Measurements from ENCODE around the gene ABTB1. TPM values are rescaled to one million over a fixed set of nuclear protein-coding genes. Genes with fewer than 3 reads are reported as not detected.
A peak's percentile ranks its signal among the peaks of the same experiment; 100 is the strongest.

ABTB1 gene
- total and polyA plus RNA-seq, 5 donors from 2014 or later, result 120 to 130 (median 123) TPM

DNA sequence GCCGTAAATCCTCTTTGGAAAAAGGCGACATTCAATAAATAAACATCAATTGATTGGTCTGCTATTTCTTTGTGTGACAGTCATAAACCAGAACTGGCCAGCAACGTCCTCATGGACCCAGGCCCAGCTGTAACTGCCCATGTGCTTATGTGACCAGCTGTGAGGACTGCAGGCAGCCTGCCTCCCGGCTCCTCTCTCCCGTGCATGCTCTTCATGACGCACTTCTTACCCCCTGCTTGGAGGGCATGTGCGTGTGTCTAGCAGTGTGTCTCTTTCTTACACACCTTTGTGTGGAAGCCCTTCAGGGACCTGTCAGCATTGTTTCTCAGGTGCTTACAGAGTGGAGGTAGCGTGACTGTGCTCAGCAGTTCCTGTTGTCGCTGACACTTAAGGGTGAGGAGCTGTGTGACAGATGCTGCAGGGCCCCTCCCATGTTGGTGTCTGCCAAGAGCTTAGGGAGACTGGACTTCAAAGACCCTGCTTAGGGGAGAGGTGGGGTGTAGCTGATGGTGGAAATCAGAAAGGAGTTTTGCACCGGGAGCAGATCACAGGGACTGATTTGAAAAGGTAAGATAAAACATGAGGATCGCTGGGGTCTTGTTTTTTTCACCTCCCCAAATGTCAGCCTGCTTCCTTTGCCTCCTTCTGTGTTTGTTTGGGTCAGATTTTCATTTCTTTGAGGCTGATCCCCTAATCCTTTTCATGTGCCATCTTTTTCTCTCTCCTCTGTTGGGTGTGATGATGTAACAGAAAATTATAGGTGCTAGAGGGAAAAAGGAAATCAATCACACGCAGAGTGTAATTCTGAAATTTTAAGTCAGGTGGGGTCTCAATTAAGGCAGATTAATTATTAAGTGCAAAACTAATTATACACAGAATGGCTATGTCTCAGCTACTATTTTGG, 41.7 kb upstream of the ABTB1 start:
- H3K36me3 ChIP-seq (ENCODE audit: control insufficient read depth, insufficient read depth, low read length), result no peaks in the 10 kb centered on the region
- peak overlapping the region; percentile 28 to 93 (median 82) for H3K4me3 Mint-ChIP-seq
- H3K4me1 ChIP-seq (ENCODE audit: control insufficient read depth, insufficient read depth, low read length, poor library complexity, severe bottlenecking), result peaks cover 13% of the 10 kb centered on the region
- peaks cover 0 to 28% (median 22%) of the 10 kb centered on the region in 4 donors for H3K4me1 Mint-ChIP-seq
- peaks cover 0 to 3% (median 1%) of the 10 kb centered on the region in 7 donors for H3K9me3 Mint-ChIP-seq
- H3K27me3 ChIP-seq (ENCODE audit: control insufficient read depth, insufficient read depth, low read length), result peaks cover 29% of the 10 kb centered on the region
- peaks cover 54% of the 10 kb centered on the region for H3K27me3 Mint-ChIP-seq
- no peak overlapping the region for H3K27ac ChIP-seq (ENCODE audit: insufficient read depth, low read length, poor library complexity, severe bottlenecking)
- H3K9me3 ChIP-seq (ENCODE audit: control insufficient read depth in 2 of 2, low read length in 2 of 2), result no peaks in the 10 kb centered on the region
- DNase-seq (peak in 1 of 3 donors; percentile 34), ATAC-seq (ENCODE audit: low read depth in 2 of 2) (no peak)
- no peaks in the 10 kb centered on the region for H3K36me3 Mint-ChIP-seq
- no peak overlapping the region for H3K4me3 ChIP-seq (ENCODE audit: low read depth, low read length)
- peak overlapping the region in 1 of 3 donors; percentile 45 for H3K27ac Mint-ChIP-seq

DNA sequence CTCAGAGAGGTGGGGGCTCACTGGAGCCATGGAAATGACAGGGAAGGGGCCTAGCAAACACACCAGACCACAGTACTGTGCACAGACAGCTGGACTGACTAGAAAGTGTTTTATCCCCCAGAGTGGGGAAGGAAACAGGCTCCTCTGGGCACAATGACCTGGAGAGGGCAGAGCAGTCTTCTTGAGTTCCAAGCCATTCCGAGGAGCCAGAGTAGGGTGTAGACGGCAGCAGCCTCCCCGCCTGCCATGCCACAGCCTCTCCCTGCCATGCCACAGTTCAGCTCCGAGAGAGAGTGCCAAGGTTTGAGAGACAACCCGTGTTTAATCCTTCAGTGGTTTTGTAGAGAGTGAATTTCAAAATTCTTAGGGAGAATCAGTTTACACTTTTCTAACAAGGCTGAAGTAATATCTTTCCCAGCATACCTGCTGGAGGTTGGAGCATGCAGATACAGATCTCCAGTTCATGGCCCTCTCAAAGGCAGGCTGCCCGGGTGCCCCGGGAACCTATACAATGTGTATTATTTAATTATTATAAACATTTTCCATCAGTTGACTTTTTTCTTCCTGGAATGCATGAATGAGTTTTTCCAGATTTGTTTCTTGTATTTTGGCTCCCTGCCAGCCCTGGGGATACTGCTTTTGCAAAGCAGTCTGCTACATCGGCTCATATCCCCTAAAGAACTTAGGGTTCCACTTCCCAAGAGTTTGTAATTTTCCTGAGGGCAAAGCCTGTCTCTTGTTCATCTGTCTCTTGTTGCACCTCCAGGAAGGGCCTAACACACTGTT, 40.5 kb upstream of the ABTB1 start:
- peaks cover 53% of the 10 kb centered on the region for H3K27me3 Mint-ChIP-seq
- H3K36me3 ChIP-seq (ENCODE audit: control insufficient read depth, insufficient read depth, low read length), result no peaks in the 10 kb centered on the region
- H3K4me1 Mint-ChIP-seq, result peaks cover 0 to 26% (median 19%) of the 10 kb centered on the region in 4 donors

DNA sequence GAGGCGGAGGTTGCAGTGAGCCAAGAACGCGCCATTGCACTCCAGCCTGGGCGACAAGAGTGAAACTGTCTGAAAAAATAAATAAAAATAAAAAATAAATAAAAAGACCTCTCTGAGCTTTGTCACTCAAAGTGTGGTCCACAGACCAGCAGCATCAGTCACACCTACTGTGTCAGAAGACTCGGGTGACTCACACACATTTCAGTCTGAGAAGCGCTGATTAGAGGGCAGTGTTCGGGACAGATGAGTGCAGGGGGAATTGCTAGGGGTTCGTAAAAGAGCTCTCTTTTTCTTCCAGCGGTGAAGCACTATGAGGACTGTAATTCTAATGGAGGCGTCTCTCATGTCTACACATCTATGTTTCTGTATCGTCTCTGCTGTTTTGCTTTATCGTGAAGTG, 38.1 kb upstream of the ABTB1 start:
- H3K36me3 ChIP-seq (ENCODE audit: control insufficient read depth, insufficient read depth, low read length), result no peaks in the 10 kb centered on the region
- Mint-ChIP-seq H3K27me3 (peaks cover 35% of the 10 kb centered on the region), H3K9me3 (peaks cover 0 to 3% (median 0%) of the 10 kb centered on the region in 7 donors), H3K4me1 (peaks cover 0 to 19% (median 15%) of the 10 kb centered on the region in 4 donors), H3K36me3 (peaks cover 2% of the 10 kb centered on the region), H3K27ac (no peak overlapping the region), H3K4me3 (peak overlapping the region in 1 of 4 donors; percentile 6)
- H3K4me3 ChIP-seq (ENCODE audit: low read depth, low read length), result no peak overlapping the region
- peaks cover 10% of the 10 kb centered on the region for H3K4me1 ChIP-seq (ENCODE audit: control insufficient read depth, insufficient read depth, low read length, poor library complexity, severe bottlenecking)
- peaks cover 23% of the 10 kb centered on the region for H3K27me3 ChIP-seq (ENCODE audit: control insufficient read depth, insufficient read depth, low read length)
- ATAC-seq (ENCODE audit: low read depth in 2 of 2) (no peak), DNase-seq (no peak)
- H3K27ac ChIP-seq (ENCODE audit: insufficient read depth, low read length, poor library complexity, severe bottlenecking), result no peak overlapping the region
- no peaks in the 10 kb centered on the region for H3K9me3 ChIP-seq (ENCODE audit: control insufficient read depth in 2 of 2, low read length in 2 of 2)

More for the DNA sequence above, 40.5 kb upstream of the ABTB1 start:
- Mint-ChIP-seq H3K27ac (no peak overlapping the region), H3K4me3 (no peak overlapping the region), H3K36me3 (no peaks in the 10 kb centered on the region), H3K9me3 (peaks cover 0 to 3% (median 1%) of the 10 kb centered on the region in 7 donors)
- DNase-seq, result no peak
- Histone ChIP-seq H3K27me3 (ENCODE audit: control insufficient read depth, insufficient read depth, low read length) (peaks cover 29% of the 10 kb centered on the region), H3K4me3 (ENCODE audit: low read depth, low read length) (no peak overlapping the region), H3K9me3 (ENCODE audit: control insufficient read depth in 2 of 2, low read length in 2 of 2) (no peaks in the 10 kb centered on the region), H3K27ac (ENCODE audit: insufficient read depth, low read length, poor library complexity, severe bottlenecking) (no peak overlapping the region), H3K4me1 (ENCODE audit: control insufficient read depth, insufficient read depth, low read length, poor library complexity, severe bottlenecking) (peaks cover 13% of the 10 kb centered on the region)
- ATAC-seq (ENCODE audit: low read depth in 2 of 2), result no peak

DNA sequence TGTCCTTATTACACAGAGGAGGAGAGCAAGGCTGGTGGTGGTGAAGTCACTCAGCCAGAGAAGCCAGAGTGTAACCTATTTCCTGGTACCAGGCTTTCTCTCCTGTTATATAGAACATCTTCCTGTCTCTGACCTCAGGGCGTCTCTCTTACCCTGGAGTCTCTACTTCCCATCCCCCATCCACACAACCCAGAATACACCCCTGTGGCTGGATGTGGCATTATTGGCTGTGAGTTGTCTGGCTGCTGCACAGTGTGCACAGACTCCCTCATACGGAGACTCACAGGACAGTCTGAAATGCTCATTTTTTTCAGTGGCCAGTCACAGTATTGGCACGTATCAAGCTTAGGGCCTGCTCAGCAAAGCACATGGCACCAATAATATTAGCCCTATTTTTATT, 35.2 kb upstream of the ABTB1 start:
- Mint-ChIP-seq H3K36me3 (peaks cover 5% of the 10 kb centered on the region), H3K4me1 (peaks cover 0 to 6% (median under 1%) of the 10 kb centered on the region in 4 donors), H3K9me3 (peaks cover 0 to 2% (median 0%) of the 10 kb centered on the region in 7 donors), H3K27me3 (peaks cover 11% of the 10 kb centered on the region), H3K4me3 (no peak overlapping the region), H3K27ac (peak overlapping the region in 1 of 3 donors; percentile 69)
- Histone ChIP-seq H3K36me3 (ENCODE audit: control insufficient read depth, insufficient read depth, low read length) (no peaks in the 10 kb centered on the region), H3K9me3 (ENCODE audit: control insufficient read depth in 2 of 2, low read length in 2 of 2) (no peaks in the 10 kb centered on the region), H3K4me1 (ENCODE audit: control insufficient read depth, insufficient read depth, low read length, poor library complexity, severe bottlenecking) (no peaks in the 10 kb centered on the region), H3K27ac (ENCODE audit: insufficient read depth, low read length, poor library complexity, severe bottlenecking) (no peak overlapping the region), H3K4me3 (ENCODE audit: low read depth, low read length) (no peak overlapping the region), H3K27me3 (ENCODE audit: control insufficient read depth, insufficient read depth, low read length) (peaks cover 9% of the 10 kb centered on the region)
- peak in 1 of 3 donors; percentile 82 for DNase-seq
- ATAC-seq (ENCODE audit: low read depth in 2 of 2), result peak; percentile 57 to 62

DNA sequence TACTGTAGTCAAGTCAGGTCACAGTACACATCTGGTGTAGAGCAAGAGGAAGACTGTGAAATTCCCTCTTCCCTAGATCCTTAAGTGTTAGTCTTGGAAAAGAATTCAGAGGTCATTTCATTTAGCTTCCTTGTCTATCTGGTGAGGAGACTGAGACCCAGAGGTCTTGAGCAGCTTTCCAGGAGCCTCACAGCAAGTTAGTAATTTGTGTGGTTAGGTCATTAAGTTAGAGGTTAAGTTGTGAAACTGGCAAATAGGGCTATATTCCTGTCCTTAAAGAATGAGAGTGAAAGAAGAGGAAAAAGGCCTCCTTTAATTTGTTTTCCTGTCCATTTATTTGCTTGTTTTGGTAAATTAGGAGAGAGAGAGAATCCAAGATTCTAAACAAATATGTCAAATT, 34.8 kb upstream of the ABTB1 start:
- Histone ChIP-seq H3K4me1 (ENCODE audit: control insufficient read depth, insufficient read depth, low read length, poor library complexity, severe bottlenecking) (no peaks in the 10 kb centered on the region), H3K27me3 (ENCODE audit: control insufficient read depth, insufficient read depth, low read length) (peaks cover 5% of the 10 kb centered on the region), H3K36me3 (ENCODE audit: control insufficient read depth, insufficient read depth, low read length) (no peaks in the 10 kb centered on the region), H3K27ac (ENCODE audit: insufficient read depth, low read length, poor library complexity, severe bottlenecking) (no peak overlapping the region), H3K9me3 (ENCODE audit: control insufficient read depth in 2 of 2, low read length in 2 of 2) (no peaks in the 10 kb centered on the region), H3K4me3 (ENCODE audit: low read depth, low read length) (no peak overlapping the region)
- Mint-ChIP-seq H3K4me3 (no peak overlapping the region), H3K4me1 (peaks cover 0 to 6% (median under 1%) of the 10 kb centered on the region in 4 donors), H3K36me3 (peaks cover 5% of the 10 kb centered on the region), H3K27me3 (peaks cover 11% of the 10 kb centered on the region), H3K27ac (peak overlapping the region in 1 of 3 donors; percentile 69), H3K9me3 (peaks cover 0 to 2% (median 0%) of the 10 kb centered on the region in 7 donors)
- DNase-seq (no peak), ATAC-seq (ENCODE audit: low read depth in 2 of 2) (no peak)

DNA sequence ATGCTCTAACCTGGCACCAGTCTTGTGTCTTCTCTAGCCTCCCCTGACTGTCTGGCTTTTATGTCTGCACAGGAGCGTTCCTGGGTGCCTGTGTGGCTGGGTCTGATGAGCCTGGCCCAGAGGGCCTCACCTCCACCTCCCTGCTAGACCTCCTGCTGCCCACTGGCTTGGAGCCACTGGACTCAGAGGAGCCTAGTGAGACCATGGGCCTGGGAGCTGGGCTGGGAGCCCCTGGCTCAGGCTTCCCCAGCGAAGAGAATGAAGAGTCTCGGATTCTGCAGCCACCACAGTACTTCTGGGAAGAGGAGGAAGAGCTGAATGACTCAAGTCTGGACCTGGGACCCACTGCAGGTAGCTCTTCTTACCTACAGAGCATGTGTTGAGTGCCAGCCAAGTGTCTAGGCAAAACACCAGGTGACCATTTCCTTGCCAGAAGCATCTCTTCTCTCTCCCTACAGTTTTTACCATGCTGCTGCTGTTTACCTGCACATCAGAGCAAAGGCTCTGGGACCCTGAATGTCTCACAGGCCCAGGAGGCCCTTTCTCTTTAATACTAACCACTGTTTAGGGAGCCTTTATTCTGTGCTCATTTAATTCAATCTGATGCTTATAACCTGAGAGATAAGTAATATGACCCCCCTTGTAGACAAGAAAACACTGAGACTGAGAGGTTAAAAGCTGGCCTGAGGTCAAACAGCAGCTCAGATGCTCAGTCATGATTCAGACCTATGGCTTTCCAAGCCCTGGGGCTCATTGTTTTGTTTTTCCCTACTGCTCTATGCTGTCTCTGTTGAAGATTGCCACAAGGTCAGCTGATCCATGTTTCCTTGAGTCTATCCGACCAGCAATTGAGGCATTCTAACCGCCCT, 33.3 kb upstream of the ABTB1 start:
- Mint-ChIP-seq H3K4me1 (peaks cover 0 to 5% (median under 1%) of the 10 kb centered on the region in 4 donors), H3K36me3 (peaks cover 5% of the 10 kb centered on the region), H3K27ac (peak overlapping the region in 2 of 3 donors; percentile 26 to 46), H3K27me3 (no peaks in the 10 kb centered on the region), H3K9me3 (peaks cover 0 to 2% (median 0%) of the 10 kb centered on the region in 7 donors), H3K4me3 (no peak overlapping the region)
- no peak overlapping the region for H3K27ac ChIP-seq (ENCODE audit: insufficient read depth, low read length, poor library complexity, severe bottlenecking)
- DNase-seq (no peak), ATAC-seq (ENCODE audit: low read depth in 2 of 2) (no peak)
- no peaks in the 10 kb centered on the region for H3K9me3 ChIP-seq (ENCODE audit: control insufficient read depth in 2 of 2, low read length in 2 of 2)
- H3K36me3 ChIP-seq (ENCODE audit: control insufficient read depth, insufficient read depth, low read length), result no peaks in the 10 kb centered on the region
- no peaks in the 10 kb centered on the region for H3K4me1 ChIP-seq (ENCODE audit: control insufficient read depth, insufficient read depth, low read length, poor library complexity, severe bottlenecking)
- H3K4me3 ChIP-seq (ENCODE audit: low read depth, low read length), result no peak overlapping the region
- peaks cover 5% of the 10 kb centered on the region for H3K27me3 ChIP-seq (ENCODE audit: control insufficient read depth, insufficient read depth, low read length)

DNA sequence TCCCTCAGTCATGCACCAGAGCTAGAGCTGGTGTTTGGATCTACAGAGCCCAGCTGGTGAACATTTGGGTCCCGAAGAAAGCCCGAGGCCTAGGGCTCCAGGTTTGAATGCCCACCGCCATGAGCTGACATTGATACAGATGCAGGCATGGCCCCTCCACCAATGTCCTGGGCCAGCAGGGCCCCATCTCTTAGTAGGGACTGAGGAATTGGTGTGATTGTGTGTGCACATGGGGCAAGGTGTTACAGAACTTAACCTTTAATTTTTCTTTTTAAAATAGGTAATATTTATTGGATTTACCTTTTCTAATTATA, 32.8 kb upstream of the ABTB1 start:
- Mint-ChIP-seq H3K36me3 (peaks cover 5% of the 10 kb centered on the region), H3K9me3 (peaks cover 0 to 2% (median 0%) of the 10 kb centered on the region in 7 donors), H3K4me1 (peaks cover 0 to 5% (median under 1%) of the 10 kb centered on the region in 4 donors), H3K27ac (peak overlapping the region in 1 of 3 donors; percentile 46), H3K4me3 (no peak overlapping the region), H3K27me3 (no peaks in the 10 kb centered on the region)
- no peak overlapping the region for H3K27ac ChIP-seq (ENCODE audit: insufficient read depth, low read length, poor library complexity, severe bottlenecking)
- H3K4me1 ChIP-seq (ENCODE audit: control insufficient read depth, insufficient read depth, low read length, poor library complexity, severe bottlenecking), result no peaks in the 10 kb centered on the region
- DNase-seq, result no peak
- no peak for ATAC-seq (ENCODE audit: low read depth in 2 of 2)
- peaks cover 5% of the 10 kb centered on the region for H3K27me3 ChIP-seq (ENCODE audit: control insufficient read depth, insufficient read depth, low read length)
- H3K9me3 ChIP-seq (ENCODE audit: control insufficient read depth in 2 of 2, low read length in 2 of 2), result no peaks in the 10 kb centered on the region
- H3K4me3 ChIP-seq (ENCODE audit: low read depth, low read length), result no peak overlapping the region
- no peaks in the 10 kb centered on the region for H3K36me3 ChIP-seq (ENCODE audit: control insufficient read depth, insufficient read depth, low read length)
